ENCODE measurements around the gene NRXN3.

Gene NRXN3

DNA sequence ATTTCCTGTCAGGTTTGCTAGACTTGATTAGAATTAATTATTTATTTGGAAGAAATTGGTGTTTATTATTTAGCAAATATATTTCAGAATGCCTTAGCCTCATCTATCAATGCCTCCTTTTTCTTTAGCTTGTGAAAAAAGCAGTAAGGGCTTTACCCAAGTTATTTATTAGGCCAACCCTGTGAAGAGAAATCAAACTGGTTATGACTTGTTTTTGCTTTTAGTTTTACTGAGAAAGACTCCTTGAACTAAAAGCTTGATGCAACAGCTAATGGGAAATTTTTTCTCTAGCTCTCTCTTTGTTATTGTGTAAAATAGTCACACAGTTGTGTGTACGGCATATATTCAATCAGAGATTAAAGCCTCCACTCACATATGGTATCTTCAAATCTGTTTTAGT, 1734.3 kb downstream of the NRXN3 start:
- no peak for DNase-seq (ENCODE audit: low read depth in 1 of 2, low spot score in 1 of 2)

DNA sequence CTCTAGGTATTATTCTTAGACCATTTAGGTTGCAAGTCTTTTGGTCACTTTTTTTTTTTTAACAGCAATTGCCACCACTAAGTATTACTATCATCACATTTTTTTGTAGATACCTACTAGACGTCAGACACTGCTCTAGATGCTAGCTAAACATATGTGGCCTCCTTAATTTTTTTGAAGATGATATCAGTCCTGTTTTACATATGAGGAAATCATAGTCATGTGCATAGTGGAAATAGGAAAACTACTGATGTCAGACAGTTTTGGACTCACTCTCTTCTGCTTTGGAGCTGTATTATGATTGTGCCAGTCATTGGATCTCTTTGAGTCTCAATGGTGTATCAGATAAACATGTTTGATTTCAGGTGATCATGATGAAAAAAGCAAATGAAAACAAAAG, 1736.8 kb downstream of the NRXN3 start:
- DNase-seq (ENCODE audit: low read depth in 1 of 2, low spot score in 1 of 2) = no peak

DNA sequence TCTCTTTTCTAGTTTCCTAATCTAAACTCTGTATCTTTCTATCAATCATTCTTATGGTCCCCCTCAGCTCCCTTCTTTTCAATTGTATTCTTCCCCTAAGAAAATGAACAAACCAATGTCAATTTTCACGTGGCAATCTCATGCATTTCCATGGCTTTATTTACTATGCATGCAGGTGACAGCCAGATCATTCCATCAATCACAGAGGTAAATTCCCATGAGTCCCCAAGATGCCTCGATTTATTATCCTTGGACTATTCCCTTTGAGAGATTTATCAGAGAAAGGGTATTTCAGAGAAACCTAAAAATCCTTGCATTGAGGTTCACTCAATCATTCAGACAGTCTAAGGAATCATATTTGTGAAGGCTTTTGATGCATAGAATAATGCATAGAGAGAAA, 1739.9 kb downstream of the NRXN3 start:
- no peak for DNase-seq (ENCODE audit: low read depth in 1 of 2, low spot score in 1 of 2)

DNA sequence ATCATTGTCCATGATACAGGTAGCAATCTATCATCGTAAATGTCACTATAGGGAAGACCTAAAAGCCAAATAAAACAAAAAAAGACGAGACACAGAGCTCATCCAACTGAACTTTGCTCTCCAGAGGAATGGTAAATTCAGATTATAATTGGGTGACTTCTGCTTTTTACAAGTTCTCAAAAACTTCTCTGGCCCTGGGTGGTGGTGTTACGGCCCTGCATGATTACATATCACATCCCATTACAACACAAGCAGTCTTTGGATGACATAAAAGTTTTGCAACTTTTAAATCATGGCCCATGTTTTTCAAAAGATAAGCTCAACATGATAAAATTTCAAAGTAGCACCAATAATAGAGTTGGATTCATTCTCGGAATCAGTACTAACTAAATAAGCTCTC, 1741.6 kb downstream of the NRXN3 start:
- DNase-seq (ENCODE audit: low read depth in 1 of 2, low spot score in 1 of 2) = no peak

DNA sequence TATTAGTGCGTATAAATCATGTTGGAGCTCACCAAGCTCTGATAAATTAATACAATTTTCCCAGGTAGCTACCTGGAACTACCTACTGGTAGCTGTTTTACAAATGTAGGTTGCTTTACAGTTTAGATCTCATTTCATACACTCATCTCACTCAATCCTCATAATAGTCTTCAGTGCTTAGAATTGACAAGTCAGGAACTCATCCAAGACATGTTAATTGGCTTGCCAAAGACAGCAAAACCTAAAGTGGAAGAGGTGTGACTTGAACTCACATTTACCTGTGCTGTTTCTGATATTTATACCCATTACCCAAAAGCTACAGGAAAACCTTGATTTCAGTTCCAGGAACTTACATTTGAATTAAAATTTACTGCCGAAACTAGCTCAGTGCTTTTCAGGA, 1744.4 kb downstream of the NRXN3 start:
- no peak for DNase-seq (ENCODE audit: low read depth in 1 of 2, low spot score in 1 of 2)

DNA sequence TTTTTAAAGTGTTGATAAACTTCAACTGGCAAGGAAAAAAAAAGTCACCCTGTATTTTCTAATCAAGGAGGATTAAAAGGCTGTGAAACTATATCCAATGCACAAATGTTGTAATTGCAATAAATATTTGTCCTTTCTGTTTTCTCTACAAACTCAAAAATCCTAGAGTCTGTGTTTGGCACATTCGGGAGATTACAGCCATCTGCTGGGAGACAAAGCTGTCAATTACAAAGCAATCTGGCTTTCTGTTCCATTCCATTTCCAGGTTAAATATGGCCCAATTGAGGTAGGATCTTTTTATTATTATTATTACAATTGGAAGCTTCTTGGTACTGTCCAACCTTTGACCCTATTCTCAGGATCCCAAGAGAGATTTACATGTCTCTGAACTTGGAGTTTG, 1745.2 kb downstream of the NRXN3 start:
- DNase-seq (ENCODE audit: low read depth in 1 of 2, low spot score in 1 of 2) = no peak

DNA sequence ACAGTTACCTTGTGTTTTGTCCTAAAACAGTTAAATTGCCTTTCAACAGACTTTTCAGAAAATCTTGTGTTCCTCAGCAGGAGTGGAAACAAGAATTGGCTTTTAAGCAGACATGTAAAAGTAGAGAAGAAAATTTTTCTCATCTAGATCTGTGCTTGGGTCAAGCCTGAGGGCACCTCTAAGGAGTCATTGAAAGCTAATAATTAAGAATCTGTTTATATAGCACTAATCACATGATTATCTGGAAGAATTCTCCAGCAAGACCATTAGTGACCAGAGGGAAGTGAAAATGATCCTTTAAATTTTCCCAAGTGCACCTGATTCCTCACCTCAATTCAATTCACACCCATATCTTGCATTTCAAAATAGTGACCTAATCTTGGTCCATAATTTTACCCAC, 1746.1 kb downstream of the NRXN3 start:
- DNase-seq (ENCODE audit: low read depth in 1 of 2, low spot score in 1 of 2) = no peak

DNA sequence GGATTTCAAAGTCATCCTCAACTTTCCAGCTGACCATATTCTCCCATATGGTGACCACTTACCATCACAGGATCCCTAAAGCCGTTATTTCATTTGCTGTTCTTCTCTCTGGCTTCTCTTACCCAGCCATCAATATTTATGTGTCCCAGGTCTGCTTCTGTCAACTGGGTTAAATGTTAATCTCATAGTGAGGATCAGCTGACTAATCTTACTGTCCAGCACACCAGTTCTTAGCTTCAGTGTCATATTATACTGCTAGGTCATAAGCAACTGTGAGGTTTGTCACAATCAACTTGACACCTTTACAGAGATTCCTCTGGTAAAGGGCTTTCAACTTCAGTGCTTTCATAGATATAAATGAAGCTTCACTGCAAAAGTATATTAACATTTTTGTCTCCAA, 1746.7 kb downstream of the NRXN3 start:
- no peak for DNase-seq (ENCODE audit: low read depth in 1 of 2, low spot score in 1 of 2)

Measured in activated CD4-positive, alpha-beta T cell treated with anti-CD3 and anti-CD28 coated beads, Interleukin-2, amount 50 U/mL, for 24 hours (primary cell).